Fibroblast of lung (primary cell): ENCODE data around the gene CCDC30. TPM values are rescaled to one million over a fixed set of nuclear protein-coding genes. Genes with fewer than 3 reads are reported as not detected.

Experiments
- DNase-seq, 2 donors: peaks; one replicate each; pipeline versions ENCODE4 v3.0.0 to v3.0.0-alpha.2; 2010; ENCODE audit warnings: low read depth in 2 of 2
- H2AFZ ChIP-seq: 2 replicates; pipeline ENCODE4 v1.5.1; 2012; ENCODE audit warnings: low read length, control low read depth, inconsistent platforms
- H3K27ac ChIP-seq: 2 replicates; pipeline ENCODE4 v1.5.1; 2011; ENCODE audit warnings: low read length, control low read depth; ENCODE audit not compliant: insufficient read depth
- H3K27me3 ChIP-seq: 2 replicates; pipeline ENCODE4 v1.5.1; 2011; ENCODE audit warnings: mild to moderate bottlenecking, low read length; ENCODE audit not compliant: control insufficient read depth, insufficient read depth
- H3K36me3 ChIP-seq: 2 replicates; pipeline ENCODE4 v1.5.1; 2011; ENCODE audit warnings: low read length; ENCODE audit not compliant: control insufficient read depth, insufficient read depth
- H3K4me1 ChIP-seq: 2 replicates; pipeline ENCODE4 v1.5.1; 2011; ENCODE audit warnings: low read length; ENCODE audit not compliant: control insufficient read depth, insufficient read depth; ENCODE audit errors: extremely low read depth
- H3K4me2 ChIP-seq: 2 replicates; pipeline ENCODE4 v1.5.1; 2011; ENCODE audit warnings: low read length, control low read depth; ENCODE audit not compliant: insufficient read depth; ENCODE audit errors: extremely low read depth
- H3K4me3 ChIP-seq, 4 experiments: fragments of 200-600 bp in 1 of 4; sonication (generic) in 1 of 4; replicated peaks in 1 of 4; 2 replicates each; pipeline ENCODE4 v1.5.1; 2011 to 2016; ENCODE audit warnings: low read length in 4 of 4, low read depth in 3 of 4, mild to moderate bottlenecking in 3 of 4, control low read depth in 2 of 4, inconsistent platforms in 1 of 4, mixed read lengths in 1 of 4; ENCODE audit not compliant: insufficient read depth in 1 of 4; ENCODE audit errors: control extremely low read depth in 1 of 4
- H3K79me2 ChIP-seq: 2 replicates; pipeline ENCODE4 v1.5.1; 2012; ENCODE audit warnings: mild to moderate bottlenecking, low read length, inconsistent platforms; ENCODE audit not compliant: control insufficient read depth, insufficient read depth
- H3K9ac ChIP-seq: 2 replicates; pipeline ENCODE4 v1.5.1; 2011; ENCODE audit warnings: mild to moderate bottlenecking, low read length, control low read depth; ENCODE audit not compliant: insufficient read depth
- H3K9me3 ChIP-seq: 2 replicates; pipeline ENCODE4 v1.5.1; 2012; ENCODE audit warnings: low read depth, low read length; ENCODE audit not compliant: control insufficient read depth, insufficient read depth
- H4K20me1 ChIP-seq: 2 replicates; pipeline ENCODE4 v1.5.1; 2011; ENCODE audit warnings: low read length; ENCODE audit not compliant: control insufficient read depth, insufficient read depth; ENCODE audit errors: extremely low read depth
- CTCF ChIP-seq, 2 donors: IDR thresholded peaks in 1 of 2; conservative IDR thresholded peaks in 1 of 2; 1 replicate in 1 of 2; 2 replicates in 1 of 2; pipeline ENCODE4 v1.5.1; 2011 to 2012; ENCODE audit warnings: low read length in 2 of 2, control low read depth in 1 of 2, inconsistent platforms in 1 of 2, low read depth in 1 of 2, mild to moderate bottlenecking in 1 of 2
- EZH2 ChIP-seq: IDR thresholded peaks from 2 replicates; pipeline ENCODE4 v1.5.1; 2012; ENCODE audit warnings: low read length, control low read depth, mild to moderate bottlenecking; ENCODE audit errors: missing control alignments
- polyA plus RNA-seq, 2 donors: library from polyadenylated mRNA; depleted of rRNA in 1 of 2; stranded (reverse) in 1 of 2; unstranded in 1 of 2; fragments of >200 nt; gene quantifications; 2 replicates each; pipeline ENCODE4 v1.2.1, GENCODE V29; 2011 to 2012; ENCODE audit warnings: missing spikeins in 1 of 2
- total RNA-seq: library from RNA; depleted of rRNA; stranded (reverse); fragments of >200 nt; gene quantifications from 2 replicates; pipeline ENCODE4 v1.2.1, GENCODE V29; 2014

Gene CCDC30
- total and polyA plus RNA-seq, 2 donors (not counting 1 experiment from before 2014, with no cell fraction given) = 0.56 to 1.3 TPM

GRCh38 chr1:42518908-42519307 lies 55.8 kb downstream of the CCDC30 start:
- no peak overlapping the region for H3K9ac ChIP-seq
- no peaks in the 10 kb centered on the region for H3K79me2 ChIP-seq
- H3K27ac ChIP-seq = no peak overlapping the region
- no peak overlapping the region for H3K4me3 ChIP-seq
- no peak overlapping the region for H2AFZ ChIP-seq
- H3K27me3 ChIP-seq = no peaks in the 10 kb centered on the region
- H4K20me1 ChIP-seq = no peaks in the 10 kb centered on the region
- H3K4me1 ChIP-seq = no peaks in the 10 kb centered on the region
- TF ChIP-seq CTCF (conservative IDR thresholded peaks at IDR 0.05 in 1 of 2, IDR thresholded peaks at IDR 0.05 in 1 of 2; ENCODE audit: low read depth in 1 of 2, low read length in 2 of 2) = no peak
- no peak overlapping the region for H3K4me2 ChIP-seq
- no peaks in the 10 kb centered on the region for H3K36me3 ChIP-seq
- no peaks in the 10 kb centered on the region for H3K9me3 ChIP-seq
- peak in 1 of 2 donors; percentile 9 for DNase-seq

GRCh38 chr1:42523171-42523570 lies 60.1 kb downstream of the CCDC30 start:
- Histone ChIP-seq H3K27me3 (no peaks in the 10 kb centered on the region), H3K4me2 (no peak overlapping the region), H3K36me3 (no peaks in the 10 kb centered on the region), H3K79me2 (no peaks in the 10 kb centered on the region), H2AFZ (no peak overlapping the region), H4K20me1 (no peaks in the 10 kb centered on the region), H3K9me3 (no peaks in the 10 kb centered on the region), H3K4me1 (no peaks in the 10 kb centered on the region), H3K4me3 (no peak overlapping the region), H3K9ac (no peak overlapping the region), H3K27ac (no peak overlapping the region)
- no peak for TF ChIP-seq EZH2
- TF ChIP-seq CTCF (conservative IDR thresholded peaks at IDR 0.05 in 1 of 2, IDR thresholded peaks at IDR 0.05 in 1 of 2; ENCODE audit: low read depth in 1 of 2, low read length in 2 of 2) = no peak
- no peak for DNase-seq

- no peaks in the 10 kb centered on the region for H3K79me2 ChIP-seq
- H3K4me3 ChIP-seq = no peak overlapping the region
- H3K9ac ChIP-seq = no peak overlapping the region
- H3K4me2 ChIP-seq = no peak overlapping the region
- H3K4me1 ChIP-seq = no peaks in the 10 kb centered on the region
- TF ChIP-seq CTCF (conservative IDR thresholded peaks at IDR 0.05 in 1 of 2, IDR thresholded peaks at IDR 0.05 in 1 of 2; ENCODE audit: low read depth in 1 of 2, low read length in 2 of 2) = no peak
- no peak for TF ChIP-seq EZH2
- no peaks in the 10 kb centered on the region for H3K36me3 ChIP-seq
- no peaks in the 10 kb centered on the region for H3K27me3 ChIP-seq
- no peak for DNase-seq
- no peaks in the 10 kb centered on the region for H3K9me3 ChIP-seq
- no peaks in the 10 kb centered on the region for H4K20me1 ChIP-seq
- no peak overlapping the region for H2AFZ ChIP-seq
- no peak overlapping the region for H3K27ac ChIP-seq
Observed at GRCh38 chr1:42524330-42524729, 61.2 kb downstream of the CCDC30 start.
